Sigmoid colon (tissue), 7 donors: Measurements from ENCODE around the gene CYBA. TPM values are rescaled to one million over a fixed set of nuclear protein-coding genes. Genes with fewer than 3 reads are reported as not detected.

ENCODE experiments used
- DNase-seq: peaks from one replicate; pipeline ENCODE4 v3.0.0-alpha.2; 2019
- H3K27ac ChIP-seq, 4 donors: fragments of 200-600 bp; sonication (generic); one replicate each; pipeline ENCODE4 v1.5.1; 2016 to 2019; ENCODE audit warnings: mild to moderate bottlenecking in 1 of 4
- H3K27me3 ChIP-seq, 3 donors: fragments of 200-600 bp; sonication (generic); one replicate each; pipeline ENCODE4 v1.5.1; 2019; ENCODE audit warnings: mild to moderate bottlenecking in 1 of 3
- H3K36me3 ChIP-seq, 4 donors: fragments of 200-600 bp; sonication (generic); one replicate each; pipeline ENCODE4 v1.5.1; 2016 to 2019
- H3K4me1 ChIP-seq, 4 donors: fragments of 200-600 bp; sonication (generic); one replicate each; pipeline ENCODE4 v1.5.1; 2017 to 2019
- H3K4me3 ChIP-seq, 4 donors: fragments of 200-600 bp; sonication (generic); one replicate each; pipeline ENCODE4 v1.5.1; 2017 to 2019; ENCODE audit warnings: mild to moderate bottlenecking in 2 of 4, moderate library complexity in 1 of 4
- H3K9me3 ChIP-seq, 4 donors: fragments of 200-600 bp in 3 of 4; sonication (generic) in 3 of 4; one replicate each; pipeline versions ENCODE4 v1.5.1 to v1.6.1; 2013 to 2019
- EP300 ChIP-seq, 4 donors: sonication (generic); formaldehyde crosslinking; IDR thresholded peaks; one replicate each; pipeline ENCODE4 v1.6.1; 2017; ENCODE audit warnings: antibody characterized with exemption in 4 of 4
- POLR2A ChIP-seq, 2 donors: fragments of 450-650 bp; IDR thresholded peaks; one replicate each; pipeline ENCODE4 v1.6.1; 2016; ENCODE audit warnings: antibody characterized with exemption in 2 of 2, mild to moderate bottlenecking in 2 of 2, moderate library complexity in 2 of 2
- POLR2AphosphoS5 ChIP-seq, 4 donors: sonication (generic); formaldehyde crosslinking; IDR thresholded peaks; one replicate each; pipeline ENCODE4 v1.6.1; 2017; ENCODE audit warnings: antibody characterized with exemption in 4 of 4
- WGBS, 2 donors: extraction: QIAGEN DNeasy Blood & Tissue Kit; methylation state at CpG; one replicate each; pipeline ENCODE4 v1.1.7; 2013; 5-methylcytosine and 5-hydroxymethylcytosine counted together
- intact Hi-C: fragments of 100-400 bp; cut with DNase I; formaldehyde crosslinking; loops from one replicate; pipeline ENCODE4 v1.15.1; 2023
- polyA plus RNA-seq, 3 donors: library from polyadenylated mRNA; stranded (reverse); fragments of 200-250 nt; gene quantifications; one replicate each; pipeline ENCODE4 v1.2.3, GENCODE V29; 2013
- total RNA-seq, 4 donors: library from RNA; depleted of rRNA; stranded (reverse); fragments of >200 nt; gene quantifications; one replicate each; pipeline ENCODE4 v1.1.0, GENCODE V29; 2016
- TF ChIP-seq, protein P1 (sequence below), 4 experiments: fragments of 450-650 bp in 3 of 4; fragments of 200-600 bp in 1 of 4; IDR thresholded peaks; one replicate each; pipeline ENCODE4 v1.5.1; 2016 to 2019; ENCODE audit warnings: antibody characterized with exemption in 4 of 4, mild to moderate bottlenecking in 3 of 4, moderate library complexity in 2 of 4
- donor health status: healthy with polysubstance abuse.
- donor health status: Bipolar disorder and iron deficiency.
- donor health status: healthy.

Gene CYBA
- total and polyA plus RNA-seq, 7 donors = 63.1 to 429 (median 124) TPM

DNA sequence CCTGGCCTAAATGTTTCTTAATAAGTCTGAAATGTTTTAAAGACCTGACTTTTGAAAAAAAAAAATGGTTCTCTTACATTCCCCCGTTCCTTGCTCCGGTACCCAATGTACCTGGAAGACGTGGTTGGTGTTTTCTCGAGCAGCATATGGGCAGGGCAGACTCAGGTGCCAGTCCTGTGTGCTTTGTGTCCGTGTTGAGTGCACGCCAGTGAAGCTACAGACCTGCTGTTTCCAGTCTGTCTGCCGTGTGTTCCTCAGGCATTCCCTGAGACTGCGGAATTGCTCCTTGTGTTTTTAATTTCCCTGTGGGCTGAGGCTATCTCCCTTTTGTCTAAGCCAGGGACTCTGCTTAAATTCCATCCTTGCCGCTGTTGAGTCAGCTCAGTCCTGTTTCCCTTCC lies 24.2 kb downstream of the CYBA start:
- TF ChIP-seq, protein P1, sequence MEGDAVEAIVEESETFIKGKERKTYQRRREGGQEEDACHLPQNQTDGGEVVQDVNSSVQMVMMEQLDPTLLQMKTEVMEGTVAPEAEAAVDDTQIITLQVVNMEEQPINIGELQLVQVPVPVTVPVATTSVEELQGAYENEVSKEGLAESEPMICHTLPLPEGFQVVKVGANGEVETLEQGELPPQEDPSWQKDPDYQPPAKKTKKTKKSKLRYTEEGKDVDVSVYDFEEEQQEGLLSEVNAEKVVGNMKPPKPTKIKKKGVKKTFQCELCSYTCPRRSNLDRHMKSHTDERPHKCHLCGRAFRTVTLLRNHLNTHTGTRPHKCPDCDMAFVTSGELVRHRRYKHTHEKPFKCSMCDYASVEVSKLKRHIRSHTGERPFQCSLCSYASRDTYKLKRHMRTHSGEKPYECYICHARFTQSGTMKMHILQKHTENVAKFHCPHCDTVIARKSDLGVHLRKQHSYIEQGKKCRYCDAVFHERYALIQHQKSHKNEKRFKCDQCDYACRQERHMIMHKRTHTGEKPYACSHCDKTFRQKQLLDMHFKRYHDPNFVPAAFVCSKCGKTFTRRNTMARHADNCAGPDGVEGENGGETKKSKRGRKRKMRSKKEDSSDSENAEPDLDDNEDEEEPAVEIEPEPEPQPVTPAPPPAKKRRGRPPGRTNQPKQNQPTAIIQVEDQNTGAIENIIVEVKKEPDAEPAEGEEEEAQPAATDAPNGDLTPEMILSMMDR (IDR thresholded peaks at IDR 0.05) = no peak
- TF ChIP-seq POLR2A (IDR thresholded peaks at IDR 0.05) (no peak), EP300 (IDR thresholded peaks at IDR 0.05) (no peak), POLR2AphosphoS5 (IDR thresholded peaks at IDR 0.05) (no peak)
- Histone ChIP-seq H3K27me3 (no peaks in the 10 kb centered on the region), H3K9me3 (no peaks in the 10 kb centered on the region), H3K4me1 (no peaks in the 10 kb centered on the region), H3K27ac (no peak overlapping the region), H3K36me3 (peaks cover 55 to 100% (median 83%) of the 10 kb centered on the region in 4 donors), H3K4me3 (no peak overlapping the region)
- no peak for DNase-seq
- 94 to 96% methylated on average over 9 of the region's 9 CpGs for WGBS, 2 donors
- intact Hi-C loops = no loop called here

GRCh38 chr16:88624977-88625576 lies 25.8 kb downstream of the CYBA start:
- intact Hi-C loops = no loop called here
- no peak for TF ChIP-seq POLR2A (IDR thresholded peaks at IDR 0.05)
- no peak for TF ChIP-seq POLR2AphosphoS5 (IDR thresholded peaks at IDR 0.05)
- peaks cover 47 to 89% (median 70%) of the 10 kb centered on the region in 4 donors for H3K36me3 ChIP-seq
- no peak overlapping the region for H3K27ac ChIP-seq
- no peaks in the 10 kb centered on the region for H3K27me3 ChIP-seq
- no peak for DNase-seq
- no peak overlapping the region for H3K4me3 ChIP-seq
- H3K4me1 ChIP-seq = no peaks in the 10 kb centered on the region
- no peaks in the 10 kb centered on the region for H3K9me3 ChIP-seq
- 89% methylated on average over 17 of the region's 17 CpGs for WGBS, 2 donors

DNA sequence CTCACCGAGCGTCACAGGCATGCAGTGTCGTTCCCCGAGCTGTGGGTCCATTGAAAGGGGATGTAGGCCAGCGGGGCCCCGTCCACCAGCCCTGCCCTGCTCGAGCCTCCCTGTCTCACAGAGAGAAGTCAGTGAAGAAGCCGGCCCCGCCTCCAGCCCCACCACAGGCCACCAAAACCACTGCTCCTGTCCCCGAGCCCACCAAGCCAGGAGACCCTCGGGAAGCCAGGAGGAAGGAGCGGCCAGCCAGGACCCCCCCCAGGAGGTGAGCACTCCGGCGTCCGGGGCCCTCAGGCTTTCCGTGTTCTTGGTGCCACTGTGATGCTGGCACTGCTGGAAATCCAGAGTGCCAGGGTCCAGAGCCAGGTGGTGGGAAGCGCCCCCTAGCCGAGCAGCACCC lies 26.4 kb downstream of the CYBA start:
- no peak overlapping the region for H3K4me3 ChIP-seq
- H3K9me3 ChIP-seq = no peaks in the 10 kb centered on the region
- no peak for TF ChIP-seq EP300 (IDR thresholded peaks at IDR 0.05)
- no peak for TF ChIP-seq POLR2AphosphoS5 (IDR thresholded peaks at IDR 0.05)
- TF ChIP-seq POLR2A (IDR thresholded peaks at IDR 0.05) = no peak
- TF ChIP-seq, protein P1 (IDR thresholded peaks at IDR 0.05) = no peak
- intact Hi-C loops = no loop called here
- H3K27me3 ChIP-seq = no peaks in the 10 kb centered on the region
- H3K4me1 ChIP-seq = no peaks in the 10 kb centered on the region
- no peak overlapping the region for H3K27ac ChIP-seq
- peaks cover 47 to 88% (median 64%) of the 10 kb centered on the region in 4 donors for H3K36me3 ChIP-seq
- whole genome bisulfite sequencing, 2 donors = 93 to 94% methylated on average over 18 of the region's 18 CpGs
- no peak for DNase-seq

- H3K9me3 ChIP-seq = no peaks in the 10 kb centered on the region
- H3K27ac ChIP-seq = no peak overlapping the region
- intact Hi-C loops = no loop called here
- 96 to 98% methylated on average over 13 of the region's 13 CpGs for WGBS, 2 donors
- H3K36me3 ChIP-seq = peaks cover 47 to 87% (median 61%) of the 10 kb centered on the region in 4 donors
- no peak overlapping the region for H3K4me3 ChIP-seq
- DNase-seq = no peak
- H3K27me3 ChIP-seq = no peaks in the 10 kb centered on the region
- H3K4me1 ChIP-seq = no peaks in the 10 kb centered on the region
- TF ChIP-seq EP300 (IDR thresholded peaks at IDR 0.05) = no peak
- no peak for TF ChIP-seq POLR2AphosphoS5 (IDR thresholded peaks at IDR 0.05)
- TF ChIP-seq POLR2A (IDR thresholded peaks at IDR 0.05) = no peak
These were observed 27.0 kb downstream of the CYBA start for GRCh38 chr16:88623858-88624257.

GRCh38 chr16:88622866-88623265 lies 28.0 kb downstream of the CYBA start:
- Histone ChIP-seq H3K4me3 (no peak overlapping the region), H3K27me3 (no peaks in the 10 kb centered on the region), H3K4me1 (no peaks in the 10 kb centered on the region), H3K9me3 (no peaks in the 10 kb centered on the region), H3K36me3 (peaks cover 43 to 83% (median 52%) of the 10 kb centered on the region in 4 donors), H3K27ac (no peak overlapping the region)
- intact Hi-C loops = no loop called here
- WGBS, 2 donors = 95 to 97% methylated on average over 29 of the region's 29 CpGs
- TF ChIP-seq, protein P1 (IDR thresholded peaks at IDR 0.05) = no peak
- TF ChIP-seq POLR2AphosphoS5 (IDR thresholded peaks at IDR 0.05) (no peak), POLR2A (IDR thresholded peaks at IDR 0.05) (no peak), EP300 (IDR thresholded peaks at IDR 0.05) (no peak)
- no peak for DNase-seq

GRCh38 chr16:88622125-88622524 lies 28.7 kb downstream of the CYBA start:
- no peak for TF ChIP-seq EP300 (IDR thresholded peaks at IDR 0.05)
- no peak for TF ChIP-seq POLR2AphosphoS5 (IDR thresholded peaks at IDR 0.05)
- TF ChIP-seq, protein P1 (IDR thresholded peaks at IDR 0.05) = no peak
- TF ChIP-seq POLR2A (IDR thresholded peaks at IDR 0.05) = no peak
- no peak overlapping the region for H3K27ac ChIP-seq
- no peak for DNase-seq
- no peaks in the 10 kb centered on the region for H3K9me3 ChIP-seq
- intact Hi-C loops = no loop called here
- H3K4me1 ChIP-seq = no peaks in the 10 kb centered on the region
- H3K27me3 ChIP-seq = no peaks in the 10 kb centered on the region
- H3K36me3 ChIP-seq = peaks cover 36 to 83% (median 45%) of the 10 kb centered on the region in 4 donors
- WGBS, 2 donors = 90 to 95% methylated on average over 19 of the region's 19 CpGs
- no peak overlapping the region for H3K4me3 ChIP-seq
